HG02884 (cell line): ENCODE measurements around the gene ZFHX2.

ENCODE experiments used
- ATAC-seq: cut with Tn5 transposase; IDR thresholded peaks from one replicate; pipeline ENCODE4 v1.9.1; 2021; ENCODE audit warnings: mild to moderate bottlenecking, moderate library complexity; ENCODE audit not compliant: unreplicated experiment

The ZFHX2 gene

DNA sequence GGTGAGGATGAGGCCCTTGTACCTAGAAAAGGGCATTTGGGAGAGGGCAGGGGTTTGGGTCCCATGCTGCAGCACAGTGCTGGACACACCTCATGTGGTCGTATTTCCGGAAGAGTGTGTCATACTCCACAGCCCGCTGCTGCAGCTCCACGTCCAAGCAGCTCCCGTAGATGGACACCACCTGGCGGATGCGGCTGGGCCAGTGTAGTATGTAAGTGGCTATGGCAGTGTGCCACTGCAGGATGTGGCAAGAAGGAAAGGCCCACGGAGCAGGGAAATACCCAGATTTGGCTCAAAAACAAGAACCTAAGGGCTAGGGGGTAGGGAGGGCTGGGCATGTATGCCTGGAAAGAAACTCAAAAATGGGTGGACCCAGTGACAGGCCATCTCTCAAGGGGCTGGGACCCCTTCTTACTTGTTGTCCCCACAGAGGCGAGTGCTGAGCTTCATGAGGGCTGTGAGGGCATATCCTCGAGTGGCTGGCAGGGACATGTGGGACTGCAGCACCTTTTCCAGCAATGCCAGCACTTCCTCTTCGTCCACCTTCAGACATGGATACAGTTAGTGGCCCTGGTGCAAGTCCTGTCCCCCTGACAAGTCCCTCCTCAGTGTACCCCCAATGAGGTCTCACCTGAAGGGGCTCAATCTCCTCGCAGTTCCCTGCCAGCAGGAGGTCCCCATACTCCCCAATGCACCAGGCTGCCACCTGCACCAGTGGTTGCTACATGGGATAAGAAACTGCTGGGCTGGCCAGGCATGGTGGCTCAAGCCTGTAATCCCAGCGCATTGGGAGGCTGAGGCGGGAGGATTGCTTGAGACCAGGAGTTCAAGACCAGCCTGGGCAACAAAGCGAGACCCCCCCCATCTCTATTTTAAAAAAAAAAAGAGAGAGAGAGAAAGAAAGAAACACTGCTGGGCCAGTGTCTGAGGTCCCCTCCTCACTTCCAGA, 10.6 kb upstream of the ZFHX2 start:
- no peak for ATAC-seq

DNA sequence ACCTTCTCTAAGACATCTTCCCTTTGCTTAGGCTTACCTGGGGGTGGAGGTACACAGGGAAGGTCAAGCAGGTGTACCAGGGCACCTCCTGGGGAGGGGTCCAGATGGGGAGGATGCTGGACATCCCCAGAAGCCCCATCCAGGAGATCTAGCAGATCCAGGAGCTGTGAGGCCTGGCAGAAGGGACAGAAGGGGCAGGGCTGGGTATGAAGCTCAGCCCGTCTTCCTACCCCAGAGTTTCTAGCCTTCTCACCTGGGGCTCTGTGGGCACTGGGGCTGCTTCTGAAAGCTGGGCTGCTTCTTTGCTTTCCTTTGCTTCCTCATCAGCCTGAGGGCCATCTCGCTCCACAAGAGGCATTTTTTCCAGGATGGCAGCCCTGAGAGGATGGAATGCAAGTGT, 9.7 kb upstream of the ZFHX2 start:
- no peak for ATAC-seq

DNA sequence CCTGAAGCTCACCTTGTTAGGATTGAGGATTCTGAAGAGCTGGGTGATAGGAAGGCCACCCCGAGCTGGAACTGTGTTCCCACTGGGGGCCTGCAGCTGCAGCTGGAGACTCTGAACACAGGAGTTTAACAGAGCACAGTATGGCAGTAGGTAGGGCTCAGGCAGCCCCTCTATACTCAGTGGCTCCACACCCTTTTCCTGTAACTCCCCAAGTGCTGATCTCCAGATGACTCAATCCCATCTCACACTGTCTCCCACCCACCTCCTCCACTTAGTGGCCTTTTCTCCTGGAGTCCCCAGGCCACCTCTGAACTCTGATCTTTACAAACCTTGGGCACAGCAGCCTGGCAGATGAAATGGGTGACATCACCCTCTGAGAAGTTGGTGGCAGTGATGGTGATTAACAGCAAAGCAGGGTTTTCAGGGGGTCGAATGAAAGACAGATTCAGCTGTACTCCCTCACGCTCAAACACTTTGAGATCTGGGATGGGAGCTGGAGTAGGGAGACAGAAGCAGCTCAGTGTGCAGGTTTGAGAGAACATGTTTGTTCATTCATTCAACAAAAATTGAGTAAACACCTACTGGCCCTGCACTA, 8.5 kb upstream of the ZFHX2 start:
- no peak for ATAC-seq

DNA sequence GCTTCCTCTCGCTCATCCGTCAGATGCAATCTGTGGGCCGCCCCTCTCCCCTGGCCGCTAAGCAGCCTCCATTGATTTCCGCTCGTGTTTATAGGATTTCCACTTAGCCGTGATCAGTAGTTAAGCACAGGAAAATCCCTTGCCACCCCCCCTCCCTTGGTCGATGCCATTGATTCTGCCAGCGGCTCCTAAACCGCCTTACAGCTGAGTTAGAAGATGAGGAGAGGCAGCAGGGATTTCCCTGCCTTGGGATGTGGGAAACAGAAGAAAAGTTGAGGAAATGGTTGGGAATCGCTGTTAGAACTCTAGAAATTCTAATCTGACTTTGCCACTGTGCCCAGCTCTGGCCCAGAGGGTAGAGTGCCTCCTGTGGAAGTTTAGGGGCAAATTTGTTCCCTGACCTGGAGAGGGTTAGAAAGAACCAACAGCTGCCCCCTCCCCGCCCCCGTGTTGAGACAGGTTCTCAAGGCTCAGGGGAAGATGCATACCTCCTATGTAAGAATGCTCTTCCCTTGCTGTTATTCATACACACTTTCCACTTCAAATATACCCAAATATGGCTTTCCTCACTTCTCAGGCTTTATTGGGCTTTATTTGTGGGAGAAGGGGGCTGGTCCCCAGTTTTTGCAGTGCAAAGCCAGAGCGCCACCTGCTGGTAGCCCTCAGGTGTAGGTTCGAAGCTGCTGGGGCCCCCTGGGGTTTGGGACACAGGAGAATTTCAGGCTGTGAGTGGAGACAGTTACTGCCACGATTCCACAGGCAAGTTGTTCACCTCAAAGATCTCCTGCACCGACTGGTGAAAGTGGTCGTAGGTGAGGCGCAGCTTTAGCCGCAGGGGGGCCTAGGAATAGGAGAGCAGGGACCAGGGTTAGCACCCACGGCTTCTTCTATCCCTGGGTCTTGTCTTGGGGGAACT, 7.7 kb upstream of the ZFHX2 start:
- no peak for ATAC-seq

DNA sequence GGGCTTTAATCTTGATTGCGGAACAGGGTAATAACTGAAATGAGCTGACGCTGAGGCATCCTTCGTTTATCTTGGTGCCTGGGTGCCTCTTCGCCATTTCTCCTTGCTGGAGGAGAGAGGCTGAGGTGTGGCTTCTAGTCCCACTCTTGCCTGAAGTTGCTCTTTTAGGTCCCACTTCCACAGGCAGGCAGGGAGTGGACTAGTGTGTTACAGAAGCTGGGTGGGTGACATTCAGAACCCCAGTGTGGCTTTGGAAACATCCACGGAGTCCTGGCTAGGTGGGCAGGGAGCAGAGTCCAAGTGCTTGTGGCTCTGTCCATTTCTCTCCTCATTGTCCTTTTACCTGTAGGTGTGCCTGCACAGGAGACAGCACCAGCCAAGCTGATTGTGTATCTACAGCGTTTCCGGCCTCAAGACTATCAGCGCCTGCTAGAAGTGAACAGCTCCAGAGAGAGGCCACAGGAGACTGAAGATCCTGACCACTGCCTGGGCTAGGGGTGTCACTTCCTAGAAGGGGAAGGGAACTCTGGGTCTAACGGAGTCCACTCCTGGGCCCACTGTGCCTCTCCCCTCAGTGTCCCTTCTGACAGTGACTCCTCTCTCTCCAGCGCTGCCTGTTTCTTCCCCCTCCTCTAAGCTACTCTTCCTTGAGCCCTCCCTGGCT, 6.9 kb upstream of the ZFHX2 start:
- ATAC-seq = no peak

DNA sequence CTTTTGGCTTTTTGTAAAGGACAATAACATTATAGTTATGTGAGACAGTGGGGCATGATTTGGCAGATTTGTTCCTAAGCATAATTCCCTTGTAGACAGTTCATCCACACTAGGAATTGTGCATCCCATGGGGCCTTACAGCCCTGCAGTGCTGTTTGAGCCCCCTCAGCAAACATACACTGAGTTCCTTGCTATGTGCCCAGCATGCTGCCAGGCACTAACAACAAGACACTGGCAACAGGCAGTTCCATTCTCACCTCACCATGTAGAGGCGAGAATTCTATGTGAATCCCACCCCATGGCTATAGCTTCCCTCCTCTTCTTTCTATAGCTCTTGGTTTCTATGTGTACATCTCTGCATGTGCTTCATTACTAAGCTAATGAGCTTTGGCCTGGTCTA, 6.4 kb upstream of the ZFHX2 start:
- no peak for ATAC-seq

DNA sequence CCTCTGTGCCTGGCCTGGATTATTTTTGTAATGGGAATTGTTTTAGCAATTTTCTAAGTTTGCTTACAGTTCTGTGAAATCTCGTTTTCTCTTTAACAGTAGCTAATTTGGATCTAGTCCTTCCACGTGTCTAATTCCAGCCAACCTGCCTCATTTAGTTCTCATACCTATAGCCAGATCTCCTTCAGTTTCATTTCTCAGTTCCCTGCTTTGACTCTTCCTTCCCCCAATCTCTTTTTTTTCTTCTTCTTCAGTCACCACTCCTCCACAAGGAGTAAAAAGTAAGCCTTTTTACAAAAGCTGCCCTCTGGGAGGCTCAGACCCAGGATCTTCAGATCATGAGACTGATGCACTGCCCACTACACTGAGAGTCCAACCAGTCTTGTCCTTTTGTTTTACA, 6.0 kb upstream of the ZFHX2 start:
- no peak for ATAC-seq

DNA sequence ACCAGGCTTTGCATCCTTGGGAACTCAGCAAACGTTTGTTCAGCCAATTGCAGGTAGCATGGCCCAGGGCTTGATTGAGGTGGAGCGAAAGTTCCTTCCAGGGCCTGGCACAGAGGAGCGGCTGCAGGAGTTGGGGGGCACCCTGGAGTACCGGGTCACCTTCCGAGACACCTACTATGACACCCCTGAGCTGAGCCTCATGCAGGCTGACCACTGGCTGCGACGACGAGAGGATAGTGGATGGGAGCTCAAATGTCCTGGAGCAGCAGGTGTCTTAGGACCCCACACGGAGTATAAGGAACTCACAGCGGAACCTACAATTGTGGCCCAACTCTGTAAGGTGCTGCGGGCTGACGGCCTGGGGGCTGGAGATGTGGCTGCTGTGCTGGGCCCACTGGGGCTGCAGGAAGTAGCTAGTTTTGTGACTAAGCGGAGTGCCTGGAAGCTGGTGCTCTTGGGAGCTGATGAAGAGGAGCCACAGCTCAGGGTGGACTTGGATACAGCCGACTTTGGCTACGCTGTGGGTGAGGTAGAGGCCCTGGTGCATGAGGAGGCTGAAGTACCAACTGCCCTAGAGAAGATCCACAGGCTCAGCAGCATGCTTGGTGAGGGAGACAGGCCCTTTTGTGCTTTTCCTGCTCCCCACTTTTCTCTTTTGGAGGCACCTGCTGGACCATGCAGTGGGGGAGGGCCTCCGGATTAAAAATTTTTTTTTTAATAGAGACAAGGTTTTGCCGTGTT, 5.3 kb upstream of the ZFHX2 start:
- ATAC-seq = no peak

DNA sequence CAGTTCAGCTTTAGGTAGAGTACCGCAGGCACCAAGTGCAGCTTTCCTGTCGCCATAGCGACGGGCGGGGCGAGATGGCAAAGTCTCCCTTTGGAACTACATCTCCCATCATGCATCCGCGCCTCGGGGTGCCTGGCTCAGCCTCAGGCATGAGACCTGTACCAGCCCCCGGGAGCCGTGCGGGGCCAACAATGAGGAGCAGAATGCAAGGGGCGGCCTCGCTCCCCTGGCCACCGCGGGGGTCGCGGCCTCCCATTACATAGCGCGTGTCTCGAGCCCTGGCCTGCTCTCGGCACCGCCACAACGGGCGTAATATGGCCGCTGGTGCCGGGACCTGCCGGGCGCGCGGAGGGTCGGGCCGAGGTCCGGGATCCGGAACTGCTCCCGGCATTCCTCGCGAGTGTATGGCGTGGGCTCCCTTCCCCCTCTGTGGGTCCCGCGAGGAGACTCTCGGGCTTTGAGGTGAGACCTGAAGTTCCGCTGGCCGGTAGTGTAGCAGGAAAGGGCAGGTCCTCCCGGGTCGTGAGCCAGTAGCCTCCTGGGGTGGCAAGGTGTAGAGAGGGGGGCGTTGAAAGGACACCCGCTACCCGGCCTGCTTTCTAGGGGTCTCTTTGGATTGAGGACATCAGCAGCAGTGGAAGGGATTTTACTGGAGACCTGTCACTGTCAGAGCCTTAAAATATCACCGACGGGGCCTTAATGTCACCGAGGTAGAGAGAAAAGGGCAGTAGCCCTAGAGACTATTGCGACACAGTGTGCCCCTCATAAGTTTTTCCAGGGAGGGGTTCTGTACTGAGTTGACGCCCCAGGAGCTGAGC, 4.5 kb upstream of the ZFHX2 start, which contains the start of gene THTPA:
Gene THTPA (plus strand): TSS at position 390 of the 818 bp plus-strand sequence. CDS start 487 bp downstream, outside the sequence.
- ATAC-seq = peak; percentile 83

DNA sequence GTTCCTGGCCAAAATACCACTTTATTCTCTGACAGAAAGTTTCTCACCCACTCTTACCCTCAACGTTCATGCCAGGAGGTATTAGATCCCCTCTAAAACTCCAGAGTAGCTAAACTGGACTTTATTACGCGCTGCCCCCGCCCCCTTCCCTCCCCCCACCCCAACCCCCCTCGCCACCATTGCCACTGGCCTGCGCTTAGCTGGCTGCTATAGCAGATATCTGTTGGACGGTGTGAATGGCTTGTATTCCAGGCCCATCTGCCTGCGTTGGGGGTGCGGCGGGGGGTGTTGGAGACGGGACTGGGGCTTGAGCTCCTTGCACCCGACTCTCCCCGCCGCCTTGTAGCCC, 3.9 kb upstream of the ZFHX2 start:
- ATAC-seq = peak; percentile 4

DNA sequence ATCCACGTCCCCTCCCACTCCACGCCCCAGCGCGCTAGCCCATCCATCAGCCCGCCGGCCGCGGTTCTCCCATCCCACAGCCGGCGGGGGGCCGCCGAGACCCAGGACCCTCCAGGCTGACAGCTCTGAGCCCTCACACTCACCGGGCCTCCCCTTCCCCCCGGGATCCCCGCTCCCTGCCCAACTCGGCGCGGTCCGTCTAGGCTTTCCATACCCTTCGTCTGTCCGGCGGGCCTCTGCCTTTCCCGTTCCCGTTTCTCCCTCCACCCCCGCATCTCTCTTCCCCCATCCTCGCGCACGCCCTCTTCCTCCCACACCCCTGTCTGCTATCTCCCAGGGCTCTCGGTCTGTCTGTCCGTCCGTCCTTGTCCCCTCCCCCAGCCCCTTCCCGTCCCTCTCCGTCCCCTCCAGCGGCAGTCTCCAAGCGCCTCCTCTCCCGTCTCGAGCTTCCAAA, 726 bp downstream of the ZFHX2 start:
- no peak for ATAC-seq

DNA sequence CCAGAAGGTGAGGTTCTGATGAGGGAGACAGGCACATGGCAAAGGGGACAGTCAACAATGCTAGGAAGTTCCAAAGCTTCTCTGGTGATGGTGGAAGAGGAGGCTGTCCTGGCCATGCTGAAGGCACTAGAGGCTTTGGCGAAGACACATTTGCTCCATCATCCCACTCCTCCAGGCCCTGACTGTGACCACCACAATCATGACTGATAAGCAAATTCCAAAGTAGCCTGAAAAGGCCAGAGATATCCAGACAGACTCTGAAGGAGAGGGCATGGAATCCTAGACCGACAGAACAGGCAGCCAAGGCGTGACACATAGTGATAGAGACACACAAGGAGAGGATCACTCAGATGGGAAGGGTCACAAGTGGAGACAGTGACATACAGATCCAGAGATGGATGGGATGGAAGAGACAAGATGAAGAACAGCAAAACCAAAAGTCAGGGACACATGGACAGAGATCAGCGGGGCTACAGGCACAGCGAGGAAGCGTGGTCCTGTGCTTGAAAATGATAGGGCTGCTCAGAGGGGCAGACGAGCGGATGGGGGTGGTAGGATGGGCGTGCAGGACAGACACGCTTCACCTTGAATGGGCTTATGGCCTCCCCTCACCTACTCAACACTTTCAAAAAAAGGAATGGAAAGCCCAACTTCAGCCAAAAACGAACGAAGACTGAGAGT, 1.3 kb downstream of the ZFHX2 start:
- no peak for ATAC-seq

DNA sequence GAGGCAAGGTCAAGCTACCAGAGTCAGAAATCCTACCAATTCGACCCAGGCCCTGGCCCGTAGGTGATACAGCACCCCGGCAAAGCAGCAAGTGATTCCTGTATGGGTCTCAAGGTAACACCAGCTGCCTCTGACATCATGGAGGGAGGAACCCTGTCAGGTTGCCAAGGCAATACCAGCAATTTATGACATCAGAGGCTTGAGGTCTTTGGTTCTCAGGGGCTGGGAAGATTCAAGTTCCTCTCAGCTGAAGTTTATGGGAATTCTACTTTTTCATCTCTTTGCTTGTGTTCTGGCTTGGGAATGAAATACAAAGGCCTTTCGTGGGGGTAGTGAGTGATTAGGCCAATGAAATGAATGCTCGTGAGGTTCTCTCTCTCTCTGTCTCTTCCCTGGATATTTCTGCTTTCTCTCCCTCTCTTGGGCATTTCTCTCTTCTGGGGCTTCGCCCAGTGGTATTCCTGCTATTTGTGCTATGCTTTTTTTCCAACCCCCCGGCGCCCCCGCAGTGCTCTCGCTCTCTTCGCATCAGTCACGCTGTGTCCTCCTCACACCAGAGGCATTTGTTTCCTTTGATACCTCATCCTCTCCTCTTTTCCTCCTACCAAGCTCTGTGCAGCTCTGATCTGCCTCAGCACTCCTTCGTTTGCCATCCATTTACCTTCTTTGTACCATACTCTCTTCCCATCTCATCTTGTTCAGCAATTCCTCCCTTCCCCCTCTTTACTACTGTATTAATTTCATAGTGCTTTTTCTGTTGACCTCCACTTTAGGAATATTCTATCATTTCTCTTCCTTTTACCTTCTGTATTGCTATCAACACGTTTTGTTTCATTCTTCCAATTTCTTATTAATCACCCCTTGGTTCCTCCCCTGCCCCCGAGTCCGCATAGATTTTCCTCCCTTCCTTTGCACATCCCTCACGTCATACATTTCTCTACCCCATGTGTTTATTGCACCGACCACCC, 2.9 kb downstream of the ZFHX2 start:
- ATAC-seq = no peak

DNA sequence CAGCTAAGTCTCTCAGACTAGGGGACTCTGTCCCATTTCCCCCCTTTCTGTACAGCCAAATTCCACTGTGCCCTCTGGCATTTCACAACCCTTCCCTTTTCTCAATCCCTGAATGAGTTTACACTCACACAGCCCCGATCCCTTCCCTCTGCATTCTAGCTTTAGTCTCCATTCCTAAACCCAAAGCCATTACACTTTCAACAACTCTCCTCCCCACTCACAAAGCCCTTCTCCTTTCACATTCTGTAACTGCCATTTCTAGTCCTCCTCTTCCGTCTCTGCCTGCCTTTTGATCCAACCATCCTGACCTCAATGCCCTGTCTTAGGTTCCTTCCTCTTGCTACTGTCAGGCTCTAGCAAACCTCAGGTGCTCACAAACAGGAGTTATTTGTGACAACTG, 3.6 kb downstream of the ZFHX2 start:
- ATAC-seq = no peak

DNA sequence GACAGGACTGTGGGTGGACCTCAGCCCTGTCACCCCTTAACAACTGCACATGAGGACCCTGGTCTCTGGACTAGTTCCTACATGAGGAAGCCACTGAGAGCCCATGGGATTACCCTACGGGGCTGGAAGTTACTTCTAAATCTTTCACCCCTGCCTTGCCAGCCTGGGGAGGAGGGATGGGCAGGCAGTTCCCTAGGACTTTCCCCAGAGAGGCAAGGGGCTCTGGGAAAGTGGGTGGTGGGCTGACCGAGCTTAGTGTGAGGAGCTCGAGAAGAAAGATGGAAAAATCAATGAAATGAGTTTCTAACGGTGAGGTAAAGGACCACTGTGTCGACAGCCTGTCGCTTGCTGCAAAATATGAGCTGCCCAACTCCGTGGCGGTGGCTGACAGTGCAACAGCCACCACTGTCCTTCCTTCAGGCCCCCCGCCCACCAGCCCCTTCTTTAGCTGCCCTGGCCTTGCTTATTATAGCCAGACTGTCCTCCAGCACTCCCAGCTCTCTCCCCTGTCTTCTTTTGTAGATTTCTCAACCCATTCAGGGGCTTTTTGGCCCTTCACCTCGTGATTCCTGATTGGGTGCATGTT, 5.0 kb downstream of the ZFHX2 start:
- ATAC-seq = no peak

DNA sequence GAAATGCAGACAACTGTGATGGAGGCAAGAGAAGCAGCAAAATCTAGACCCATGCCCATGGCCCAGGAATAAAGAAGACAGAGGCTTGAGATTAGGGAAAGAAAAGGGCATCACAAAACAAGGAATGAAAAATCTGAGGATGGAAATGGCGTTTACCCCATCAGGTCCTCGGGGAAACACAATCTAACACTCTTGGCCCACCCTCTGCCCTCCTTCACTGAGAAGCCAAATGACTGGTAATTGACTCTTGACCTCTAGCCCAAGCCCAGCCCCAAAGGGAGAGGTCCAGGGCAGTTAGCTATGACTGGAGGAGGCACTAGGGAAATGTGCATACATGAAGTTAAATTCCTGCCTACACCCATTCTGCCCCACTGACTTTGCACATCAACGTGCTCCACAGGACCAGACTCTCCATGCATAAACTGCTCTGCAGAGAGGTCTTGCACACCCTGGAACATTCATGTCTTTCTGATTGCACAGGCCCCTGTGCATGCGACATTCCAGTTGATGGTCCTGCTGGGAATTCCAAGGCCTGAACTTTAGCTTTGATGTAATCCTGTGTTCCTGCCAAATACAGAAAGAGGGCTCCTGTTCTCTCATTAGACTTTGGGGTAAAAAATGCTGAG, 5.7 kb downstream of the ZFHX2 start:
- ATAC-seq = no peak
